ENCODE data around the gene IRF9.

DNA sequence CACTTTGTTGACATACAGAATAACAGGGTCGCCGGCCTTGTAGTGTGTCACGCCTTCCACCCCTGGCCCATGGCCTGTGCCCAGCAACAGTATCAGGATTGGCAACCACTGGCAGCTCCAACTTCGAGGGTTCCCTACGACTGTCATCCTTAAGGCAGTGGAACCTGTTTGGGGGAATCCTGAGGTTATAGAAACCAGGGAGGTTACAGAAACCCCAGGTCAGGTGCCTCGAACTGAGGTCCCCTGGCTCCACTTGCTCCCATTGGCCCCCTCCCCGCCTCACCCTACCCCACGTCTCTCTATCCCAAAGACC lies 33.8 kb downstream of the IRF9 start:
- no peak for TF ChIP-seq BACH2 (CRISPR knock-in tag; IDR thresholded peaks at IDR 0.05; ENCODE audit: borderline replicate concordance)
- no peak for TF ChIP-seq RARB (CRISPR knock-in tag; IDR thresholded peaks at IDR 0.05)
- TF ChIP-seq, protein P1, sequence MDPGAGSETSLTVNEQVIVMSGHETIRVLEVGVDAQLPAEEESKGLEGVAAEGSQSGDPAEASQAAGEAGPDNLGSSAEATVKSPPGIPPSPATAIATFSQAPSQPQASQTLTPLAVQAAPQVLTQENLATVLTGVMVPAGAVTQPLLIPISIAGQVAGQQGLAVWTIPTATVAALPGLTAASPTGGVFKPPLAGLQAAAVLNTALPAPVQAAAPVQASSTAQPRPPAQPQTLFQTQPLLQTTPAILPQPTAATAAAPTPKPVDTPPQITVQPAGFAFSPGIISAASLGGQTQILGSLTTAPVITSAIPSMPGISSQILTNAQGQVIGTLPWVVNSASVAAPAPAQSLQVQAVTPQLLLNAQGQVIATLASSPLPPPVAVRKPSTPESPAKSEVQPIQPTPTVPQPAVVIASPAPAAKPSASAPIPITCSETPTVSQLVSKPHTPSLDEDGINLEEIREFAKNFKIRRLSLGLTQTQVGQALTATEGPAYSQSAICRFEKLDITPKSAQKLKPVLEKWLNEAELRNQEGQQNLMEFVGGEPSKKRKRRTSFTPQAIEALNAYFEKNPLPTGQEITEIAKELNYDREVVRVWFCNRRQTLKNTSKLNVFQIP (CRISPR knock-in tag; IDR thresholded peaks at IDR 0.05; ENCODE audit: borderline replicate concordance, low read depth): no peak
- no peak for TF ChIP-seq ZNF565 (CRISPR knock-in tag; conservative IDR thresholded peaks at IDR 0.05; ENCODE audit: low read depth)
- no peak for TF ChIP-seq ZFP30 (CRISPR knock-in tag; IDR thresholded peaks at IDR 0.05)
